HL-60/S4 (cell line): ENCODE data around the gene CASQ2.

ENCODE experiments used
- in situ Hi-C: fragments of 300-500 bp; cut with MboI; formaldehyde crosslinking; loops from 2 replicates; pipeline ENCODE4 v1.14.3; 2022; ENCODE audit warnings: low sequenced_read_pairs

CASQ2 gene

GRCh38 chr1:115670476-115671175 is 97.9 kb downstream of the CASQ2 start:
- in situ Hi-C loops: no loop called here

GRCh38 chr1:115669886-115670285 is 98.6 kb downstream of the CASQ2 start:
- in situ Hi-C loops: no loop called here

GRCh38 chr1:115669002-115669673 is 99.4 kb downstream of the CASQ2 start:
- in situ Hi-C loops: no loop called here

- in situ Hi-C loops: no loop called here
Observed at GRCh38 chr1:115668579-115668978, 99.9 kb downstream of the CASQ2 start.

- in situ Hi-C loops: no loop called here
Observed at GRCh38 chr1:115666702-115667101, 101.8 kb downstream of the CASQ2 start.

- in situ Hi-C loops: no loop called here
Observed at GRCh38 chr1:115666206-115666605, 102.3 kb downstream of the CASQ2 start.

- in situ Hi-C loops: no loop called here
Observed at GRCh38 chr1:115665319-115666096, 103.0 kb downstream of the CASQ2 start.

- in situ Hi-C loops: no loop called here
Observed at GRCh38 chr1:115661157-115661556, 107.4 kb downstream of the CASQ2 start.

GRCh38 chr1:115660151-115660550 is 108.4 kb downstream of the CASQ2 start:
- in situ Hi-C loops: no loop called here

- in situ Hi-C loops: no loop called here
Observed at GRCh38 chr1:115658646-115659045, 109.9 kb downstream of the CASQ2 start.

- in situ Hi-C loops: no loop called here
Observed at GRCh38 chr1:115656461-115657077, 111.9 kb downstream of the CASQ2 start.

- in situ Hi-C loops: no loop called here
Observed at GRCh38 chr1:115655916-115656315, 112.6 kb downstream of the CASQ2 start.

- in situ Hi-C loops: no loop called here
Observed at GRCh38 chr1:115655306-115655663, 113.2 kb downstream of the CASQ2 start.

GRCh38 chr1:115654663-115655305 is 113.7 kb downstream of the CASQ2 start:
- in situ Hi-C loops: no loop called here

GRCh38 chr1:115654125-115654524 is 114.4 kb downstream of the CASQ2 start:
- in situ Hi-C loops: no loop called here

- in situ Hi-C loops: no loop called here
Observed at GRCh38 chr1:115652236-115652788, 116.2 kb downstream of the CASQ2 start.

GRCh38 chr1:115651391-115651790 is 117.1 kb downstream of the CASQ2 start:
- in situ Hi-C loops: no loop called here

- in situ Hi-C loops: no loop called here
Observed at GRCh38 chr1:115650961-115651360, 117.6 kb downstream of the CASQ2 start.
